ENCODE measurements around the gene PNO1.

PNO1 gene

GRCh38 chr2:68167186-68167585 lies 9.5 kb downstream of the PNO1 start:
- H3K27me3 ChIP-seq (ENCODE audit: control insufficient read depth in 3 of 3, insufficient read depth in 3 of 3, low read depth in 1 of 3, low read length in 3 of 3), result no peaks in the 10 kb centered on the region
- no CpG with 5 or more reads among the region's 3 CpGs for WGBS, 2 donors (ENCODE audit: extremely low coverage in 2 of 2, insufficient read length in 2 of 2, insufficient replicate concordance in 1 of 2)
- no peak overlapping the region for H4K91ac ChIP-seq (ENCODE audit: low read depth, low read length, poor library complexity)
- H3K9ac ChIP-seq (ENCODE audit: low read depth, low read length, poor library complexity), result no peak overlapping the region
- peaks cover 17 to 87% of the 10 kb centered on the region in 2 donors for H3K36me3 ChIP-seq (replicated peaks in 1 of 2; ENCODE audit: control insufficient read depth in 2 of 2, insufficient read depth in 2 of 2, low read length in 2 of 2)
- H3K14ac ChIP-seq (ENCODE audit: low read length), result no peak overlapping the region
- H2BK5ac ChIP-seq (ENCODE audit: low read length), result no peak overlapping the region
- H3K4ac ChIP-seq (ENCODE audit: low read length), result no peak overlapping the region
- H3K23ac ChIP-seq (ENCODE audit: low read depth, low read length, poor library complexity), result no peak overlapping the region
- H3K4me1 ChIP-seq (ENCODE audit: control insufficient read depth in 2 of 2, insufficient read depth in 1 of 2, low read depth in 1 of 2, low read length in 2 of 2), result no peaks in the 10 kb centered on the region
- no peak overlapping the region for H4K8ac ChIP-seq (ENCODE audit: low read depth, low read length)
- H2AFZ ChIP-seq (ENCODE audit: low read length), result no peak overlapping the region
- no peaks in the 10 kb centered on the region for H3K9me3 ChIP-seq (replicated peaks in 1 of 2; ENCODE audit: control insufficient read depth in 2 of 2, insufficient read depth in 1 of 2, low read depth in 1 of 2, low read length in 2 of 2)
- no peak overlapping the region for H3K4me3 ChIP-seq (ENCODE audit: low read length in 2 of 2)
- no peak overlapping the region for H3K27ac ChIP-seq (replicated peaks; ENCODE audit: low read length)
- H2BK120ac ChIP-seq (ENCODE audit: low read depth, low read length), result no peak overlapping the region
- no peak overlapping the region for H2BK15ac ChIP-seq (ENCODE audit: low read length)
- no peaks in the 10 kb centered on the region for H3K79me1 ChIP-seq (ENCODE audit: low read depth, low read length)
- H2AK5ac ChIP-seq (ENCODE audit: low read depth, low read length), result no peak overlapping the region
- H3K4me2 ChIP-seq (ENCODE audit: insufficient read depth, low read length, poor library complexity, severe bottlenecking), result no peak overlapping the region
- DNase-seq (ENCODE audit: low spot score), result no peak
- no peak overlapping the region for H2BK12ac ChIP-seq (ENCODE audit: low read length)
- H3K18ac ChIP-seq (ENCODE audit: low read length), result no peak overlapping the region

- no peak overlapping the region for H3K18ac ChIP-seq (ENCODE audit: low read length)
- no peak overlapping the region for H2AFZ ChIP-seq (ENCODE audit: low read length)
- H3K23ac ChIP-seq (ENCODE audit: low read depth, low read length, poor library complexity), result no peak overlapping the region
- H3K4me2 ChIP-seq (ENCODE audit: insufficient read depth, low read length, poor library complexity, severe bottlenecking), result no peak overlapping the region
- peaks cover 16 to 87% of the 10 kb centered on the region in 2 donors for H3K36me3 ChIP-seq (replicated peaks in 1 of 2; ENCODE audit: control insufficient read depth in 2 of 2, insufficient read depth in 2 of 2, low read length in 2 of 2)
- WGBS, 2 donors (ENCODE audit: extremely low coverage in 2 of 2, insufficient read length in 2 of 2, insufficient replicate concordance in 1 of 2), result no CpG with 5 or more reads among the region's 4 CpGs
- H3K27ac ChIP-seq (replicated peaks; ENCODE audit: low read length), result no peak overlapping the region
- no peak overlapping the region for H2BK15ac ChIP-seq (ENCODE audit: low read length)
- H3K14ac ChIP-seq (ENCODE audit: low read length), result no peak overlapping the region
- no peak overlapping the region for H2BK5ac ChIP-seq (ENCODE audit: low read length)
- no peaks in the 10 kb centered on the region for H3K79me1 ChIP-seq (ENCODE audit: low read depth, low read length)
- H4K8ac ChIP-seq (ENCODE audit: low read depth, low read length), result no peak overlapping the region
- H3K4me1 ChIP-seq (ENCODE audit: control insufficient read depth in 2 of 2, insufficient read depth in 1 of 2, low read depth in 1 of 2, low read length in 2 of 2), result no peaks in the 10 kb centered on the region
- no peak overlapping the region for H3K9ac ChIP-seq (ENCODE audit: low read depth, low read length, poor library complexity)
- no peak overlapping the region for H2BK120ac ChIP-seq (ENCODE audit: low read depth, low read length)
- no peak overlapping the region for H2AK5ac ChIP-seq (ENCODE audit: low read depth, low read length)
- H3K4ac ChIP-seq (ENCODE audit: low read length), result no peak overlapping the region
- no peak overlapping the region for H4K91ac ChIP-seq (ENCODE audit: low read depth, low read length, poor library complexity)
- no peak for DNase-seq (ENCODE audit: low spot score)
- H3K4me3 ChIP-seq (ENCODE audit: low read length in 2 of 2), result no peak overlapping the region
- no peaks in the 10 kb centered on the region for H3K9me3 ChIP-seq (replicated peaks in 1 of 2; ENCODE audit: control insufficient read depth in 2 of 2, insufficient read depth in 1 of 2, low read depth in 1 of 2, low read length in 2 of 2)
- no peak overlapping the region for H2BK12ac ChIP-seq (ENCODE audit: low read length)
- H3K27me3 ChIP-seq (ENCODE audit: control insufficient read depth in 3 of 3, insufficient read depth in 3 of 3, low read depth in 1 of 3, low read length in 3 of 3), result no peaks in the 10 kb centered on the region
Observed at GRCh38 chr2:68169308-68169707, 11.6 kb downstream of the PNO1 start.

DNA sequence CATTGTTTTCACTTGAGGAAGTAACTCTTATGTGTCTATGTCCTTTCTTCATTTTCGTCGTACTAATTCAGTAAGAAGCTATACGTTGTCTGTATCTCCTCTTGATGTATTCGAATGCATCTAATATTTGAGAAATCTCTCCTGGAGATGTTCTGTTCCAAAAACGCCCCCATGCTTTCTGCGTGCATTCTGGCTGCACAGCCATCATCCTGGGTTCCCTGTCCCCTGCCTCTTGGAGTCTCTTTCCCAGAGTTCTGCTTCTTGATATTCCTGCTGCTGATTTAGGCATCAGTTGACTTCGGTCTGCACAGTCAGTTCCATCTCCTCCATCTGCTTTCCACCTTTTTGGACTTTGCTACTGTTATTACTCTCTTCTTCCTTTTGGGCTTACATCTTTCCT lies 13.5 kb downstream of the PNO1 start:
- no peak overlapping the region for H3K4me2 ChIP-seq (ENCODE audit: insufficient read depth, low read length, poor library complexity, severe bottlenecking)

GRCh38 chr2:68171684-68172083 lies 14.0 kb downstream of the PNO1 start:
- Histone ChIP-seq H3K79me1 (ENCODE audit: low read depth, low read length) (no peaks in the 10 kb centered on the region), H3K27me3 (ENCODE audit: control insufficient read depth in 3 of 3, insufficient read depth in 3 of 3, low read depth in 1 of 3, low read length in 3 of 3) (no peaks in the 10 kb centered on the region), H3K36me3 (replicated peaks in 1 of 2; ENCODE audit: control insufficient read depth in 2 of 2, insufficient read depth in 2 of 2, low read length in 2 of 2) (peaks cover 18 to 93% of the 10 kb centered on the region in 2 donors), H3K27ac (replicated peaks; ENCODE audit: low read length) (no peak overlapping the region), H3K4me1 (ENCODE audit: control insufficient read depth in 2 of 2, insufficient read depth in 1 of 2, low read depth in 1 of 2, low read length in 2 of 2) (no peaks in the 10 kb centered on the region), H2BK12ac (ENCODE audit: low read length) (no peak overlapping the region), H3K18ac (ENCODE audit: low read length) (no peak overlapping the region), H2BK120ac (ENCODE audit: low read depth, low read length) (no peak overlapping the region), H3K4me2 (ENCODE audit: insufficient read depth, low read length, poor library complexity, severe bottlenecking) (no peak overlapping the region), H2BK5ac (ENCODE audit: low read length) (no peak overlapping the region), H2BK15ac (ENCODE audit: low read length) (no peak overlapping the region), H3K4me3 (ENCODE audit: low read length in 2 of 2) (no peak overlapping the region), H3K14ac (ENCODE audit: low read length) (no peak overlapping the region), H2AFZ (ENCODE audit: low read length) (no peak overlapping the region), H3K9ac (ENCODE audit: low read depth, low read length, poor library complexity) (no peak overlapping the region), H3K23ac (ENCODE audit: low read depth, low read length, poor library complexity) (no peak overlapping the region), H3K4ac (ENCODE audit: low read length) (no peak overlapping the region), H4K8ac (ENCODE audit: low read depth, low read length) (no peak overlapping the region), H2AK5ac (ENCODE audit: low read depth, low read length) (no peak overlapping the region), H3K9me3 (replicated peaks in 1 of 2; ENCODE audit: control insufficient read depth in 2 of 2, insufficient read depth in 1 of 2, low read depth in 1 of 2, low read length in 2 of 2) (no peaks in the 10 kb centered on the region), H4K91ac (ENCODE audit: low read depth, low read length, poor library complexity) (no peak overlapping the region)
- no peak for DNase-seq (ENCODE audit: low spot score)
- WGBS, 2 donors (ENCODE audit: extremely low coverage in 2 of 2, insufficient read length in 2 of 2, insufficient replicate concordance in 1 of 2), result 100% methylated on average over 1 of the region's 4 CpGs; no CpG with 5 or more reads in 1 of the 2 donors

More for the DNA sequence above, 13.5 kb downstream of the PNO1 start:
- no peak overlapping the region for H4K8ac ChIP-seq (ENCODE audit: low read depth, low read length)
- no peak for DNase-seq (ENCODE audit: low spot score)
- H2AFZ ChIP-seq (ENCODE audit: low read length), result no peak overlapping the region
- no peak overlapping the region for H3K18ac ChIP-seq (ENCODE audit: low read length)
- H3K36me3 ChIP-seq (replicated peaks in 1 of 2; ENCODE audit: control insufficient read depth in 2 of 2, insufficient read depth in 2 of 2, low read length in 2 of 2), result peaks cover 19 to 92% of the 10 kb centered on the region in 2 donors
- H3K14ac ChIP-seq (ENCODE audit: low read length), result no peak overlapping the region
- H3K79me1 ChIP-seq (ENCODE audit: low read depth, low read length), result no peaks in the 10 kb centered on the region
- WGBS, 2 donors (ENCODE audit: extremely low coverage in 2 of 2, insufficient read length in 2 of 2, insufficient replicate concordance in 1 of 2), result no CpG with 5 or more reads among the region's 7 CpGs
- no peak overlapping the region for H4K91ac ChIP-seq (ENCODE audit: low read depth, low read length, poor library complexity)
- no peak overlapping the region for H2BK15ac ChIP-seq (ENCODE audit: low read length)
- H2BK120ac ChIP-seq (ENCODE audit: low read depth, low read length), result no peak overlapping the region
- no peak overlapping the region for H2BK12ac ChIP-seq (ENCODE audit: low read length)
- H3K9ac ChIP-seq (ENCODE audit: low read depth, low read length, poor library complexity), result no peak overlapping the region
- no peak overlapping the region for H3K23ac ChIP-seq (ENCODE audit: low read depth, low read length, poor library complexity)
- no peak overlapping the region for H3K27ac ChIP-seq (replicated peaks; ENCODE audit: low read length)
- no peak overlapping the region for H3K4me3 ChIP-seq (ENCODE audit: low read length in 2 of 2)
- no peaks in the 10 kb centered on the region for H3K9me3 ChIP-seq (replicated peaks in 1 of 2; ENCODE audit: control insufficient read depth in 2 of 2, insufficient read depth in 1 of 2, low read depth in 1 of 2, low read length in 2 of 2)
- H2AK5ac ChIP-seq (ENCODE audit: low read depth, low read length), result no peak overlapping the region
- no peak overlapping the region for H3K4ac ChIP-seq (ENCODE audit: low read length)
- H2BK5ac ChIP-seq (ENCODE audit: low read length), result no peak overlapping the region
- H3K4me1 ChIP-seq (ENCODE audit: control insufficient read depth in 2 of 2, insufficient read depth in 1 of 2, low read depth in 1 of 2, low read length in 2 of 2), result no peaks in the 10 kb centered on the region
- no peaks in the 10 kb centered on the region for H3K27me3 ChIP-seq (ENCODE audit: control insufficient read depth in 3 of 3, insufficient read depth in 3 of 3, low read depth in 1 of 3, low read length in 3 of 3)
